GM12878 (cell line): ENCODE results near the gene EBF3. TPM values are rescaled to one million over a fixed set of nuclear protein-coding genes. Genes with fewer than 3 reads are reported as not detected.

Experiments
- ATAC-seq: fragments of 200-7000 bp; cut with Tn5 transposase; 3 replicates; pipeline ENCODE4 v1.9.1; 2020; ENCODE audit warnings: mild to moderate bottlenecking, moderate library complexity
- BruUV-seq: library from RNA; stranded (reverse); fragments of 400-500 nt; replicated peaks from 2 replicates; lab custom pipeline; 2021; lab: Mats Ljungman, UMichigan
- CTCF ChIA-PET: fragments of 300-600 bp; sonication (Branson Sonifier 250); formaldehyde crosslinking; extraction: SDS; loops from one replicate; lab custom pipeline; 2021; ENCODE audit warnings: inconsistent platforms; lab: Yijun Ruan, JAX
- POLR2A ChIA-PET: fragments of 350-600 bp; formaldehyde crosslinking; extraction: SDS; loops from one replicate; lab custom pipeline; 2021; ENCODE audit warnings: inconsistent platforms; lab: Charles Lee
- RAD21 ChIA-PET: fragments of 300-600 bp; sonication (Branson Sonifier 250); formaldehyde crosslinking; loops from one replicate; lab custom pipeline; 2023; ENCODE audit warnings: antibody characterized with exemption; ENCODE audit not compliant: unreplicated experiment; lab: Charles Lee
- SMC1A ChIA-PET: fragments of 300-600 bp; sonication (Branson Sonifier 250); formaldehyde crosslinking; loops from one replicate; lab custom pipeline; 2023; ENCODE audit not compliant: unreplicated experiment, uncharacterized antibody; lab: Charles Lee
- DNase-seq: peaks from one replicate; pipeline ENCODE4 v3.0.0-alpha.2; 2011; ENCODE audit warnings: low read depth, low spot score
- FAIRE-seq: peaks from 3 replicates; lab custom pipeline; 2011; peaks lifted over from hg19 to GRCh38; lab: Jason Lieb, UNC
- H2AFZ ChIP-seq: 2 replicates; pipeline ENCODE4 v1.6.0; 2011; ENCODE audit warnings: low read depth, low read length, control low read depth; ENCODE audit not compliant: control insufficient read depth
- H3K27ac ChIP-seq: 2 replicates; pipeline ENCODE4 v1.5.1; 2011; ENCODE audit warnings: control low read depth; ENCODE audit not compliant: control insufficient read depth, insufficient read depth
- H3K27me3 ChIP-seq, 2 experiments: replicated peaks in 1 of 2; 2 replicates each; pipeline versions ENCODE4 v1.6.0 to v1.6.1; 2011; ENCODE audit warnings: low read length in 1 of 2; ENCODE audit not compliant: control insufficient read depth in 2 of 2, insufficient read depth in 2 of 2
- H3K36me3 ChIP-seq, 2 experiments: 2 replicates each; pipeline ENCODE4 v1.5.1; 2011; ENCODE audit warnings: low read length in 1 of 2; ENCODE audit not compliant: control insufficient read depth in 2 of 2, insufficient read depth in 2 of 2
- H3K4me1 ChIP-seq: 2 replicates; pipeline ENCODE4 v1.6.1; 2011; ENCODE audit warnings: mild to moderate bottlenecking, low read length, moderate library complexity, mixed read lengths; ENCODE audit not compliant: control insufficient read depth, insufficient read depth
- H3K4me2 ChIP-seq: 2 replicates; pipeline ENCODE4 v1.6.0; 2011; ENCODE audit warnings: control low read depth; ENCODE audit not compliant: control insufficient read depth, insufficient read depth
- H3K4me3 ChIP-seq: fragments of 200-600 bp; sonication (generic); 2 replicates; pipeline ENCODE4 v1.5.1; 2016
- H3K79me2 ChIP-seq: 2 replicates; pipeline ENCODE4 v1.6.0; 2011; ENCODE audit warnings: low read length; ENCODE audit not compliant: control insufficient read depth, insufficient read depth
- H3K9ac ChIP-seq: 2 replicates; pipeline ENCODE4 v1.8.0; 2011; ENCODE audit warnings: low read length, control low read depth, mixed read lengths; ENCODE audit not compliant: control insufficient read depth, insufficient read depth
- H3K9me3 ChIP-seq: replicated peaks from 3 replicates; pipeline ENCODE4 v1.5.1; 2011; ENCODE audit warnings: mild to moderate bottlenecking, low read length; ENCODE audit not compliant: control insufficient read depth, insufficient read depth
- H4K20me1 ChIP-seq: 2 replicates; pipeline ENCODE4 v1.6.0; 2011; ENCODE audit not compliant: control insufficient read depth, insufficient read depth
- CHD1 ChIP-seq: IDR thresholded peaks from 2 replicates; pipeline ENCODE4 v1.6.1; 2012; ENCODE audit warnings: low read depth, low read length, improper control_type of control experiment
- FOS ChIP-seq: IDR thresholded peaks from 3 replicates; pipeline ENCODE4 v1.6.1; 2011; ENCODE audit warnings: borderline replicate concordance; ENCODE audit not compliant: insufficient read length; ENCODE audit errors: extremely low read depth
- FOXM1 ChIP-seq: IDR thresholded peaks from 2 replicates; pipeline ENCODE4 v1.6.1; 2012; ENCODE audit warnings: low read depth, mild to moderate bottlenecking, inconsistent platforms, low read length, moderate library complexity
- MYB ChIP-seq: fragments of 150-350 bp; IDR thresholded peaks from 2 replicates; pipeline ENCODE4 v1.6.1; 2014; ENCODE audit warnings: mild to moderate bottlenecking, low read depth, low read length, borderline replicate concordance
- NFIC ChIP-seq: IDR thresholded peaks from 2 replicates; pipeline ENCODE4 v1.6.1; 2012; ENCODE audit warnings: low read depth, mild to moderate bottlenecking, inconsistent platforms, low read length, moderate library complexity
- NFYA ChIP-seq: IDR thresholded peaks from 2 replicates; pipeline ENCODE4 v1.6.1; 2011; ENCODE audit warnings: low read depth, mild to moderate bottlenecking, low read length, improper control_type of control experiment, borderline replicate concordance
- NFYB ChIP-seq: IDR thresholded peaks from 2 replicates; pipeline ENCODE4 v1.6.1; 2011; ENCODE audit warnings: low read depth, mild to moderate bottlenecking, low read length, improper control_type of control experiment, moderate library complexity; ENCODE audit not compliant: insufficient read depth
- NR2F1 ChIP-seq: fragments of 450-650 bp; conservative IDR thresholded peaks from 2 replicates; pipeline ENCODE4 v1.6.1; 2017; ENCODE audit warnings: mild to moderate bottlenecking
- POLR2AphosphoS5 ChIP-seq: IDR thresholded peaks from 2 replicates; pipeline ENCODE4 v1.6.1; 2011; ENCODE audit warnings: mild to moderate bottlenecking, low read length, inconsistent platforms
- REST ChIP-seq: IDR thresholded peaks from 2 replicates; pipeline ENCODE4 v1.6.1; 2012; ENCODE audit warnings: mild to moderate bottlenecking, low read depth, low read length
- SMARCA5 ChIP-seq: fragments of 450-650 bp; IDR thresholded peaks from 2 replicates; pipeline ENCODE4 v1.6.1; 2017; ENCODE audit warnings: mild to moderate bottlenecking
- STAT3 ChIP-seq: IDR thresholded peaks from 2 replicates; pipeline ENCODE4 v1.6.1; 2011; ENCODE audit warnings: low read depth, low read length, improper control_type of control experiment
- ZNF622 ChIP-seq: fragments of 450-650 bp; IDR thresholded peaks from 2 replicates; pipeline ENCODE4 v1.6.1; 2017; ENCODE audit warnings: mild to moderate bottlenecking, inconsistent platforms
- ZZZ3 ChIP-seq: IDR thresholded peaks from 2 replicates; pipeline ENCODE4 v1.6.1; 2011; ENCODE audit warnings: low read depth; ENCODE audit not compliant: control insufficient read depth, insufficient read length
- WGBS: methylation state at CpG from one replicate; pipeline ENCODE4 v1.1.6; 2016; ENCODE audit warnings: low lambda C conversion rate; ENCODE audit not compliant: insufficient replicate concordance, insufficient coverage; ENCODE audit errors: missing lambda C conversion rate; 5-methylcytosine and 5-hydroxymethylcytosine counted together
- in situ Hi-C: fragments of 300-500 bp; cut with MboI; formaldehyde crosslinking; loops from 9 replicates; pipeline ENCODE4 v1.14.3; 2018; ENCODE audit warnings: mixed read lengths
- intact Hi-C: fragments of 100-400 bp; cut with micrococcal nuclease; formaldehyde crosslinking; loops from one replicate; pipeline ENCODE4 v1.14.2; 2022; ENCODE audit not compliant: unreplicated experiment
- polyA plus RNA-seq, 11 experiments: library from polyadenylated mRNA; depleted of rRNA in 4 of 11; unstranded in 6 of 11; stranded (reverse) in 5 of 11; fragments of >200 nt; fragmentation: Nextera tagmentation in 4 of 11; fragmentation: Illumina TruSeq in 1 of 11; extraction: Ambion mirVana in 4 of 11; extraction: Trizol in 1 of 11; gene quantifications; 1 replicate in 1 of 11; 2 replicates in 10 of 11; pipeline versions ENCODE4 v1.2.1 to v1.2.3, GENCODE V29; 2011 to 2016; ENCODE audit warnings: inconsistent platforms in 2 of 11, missing spikeins in 2 of 11, low read depth in 1 of 11
- total RNA-seq, 4 experiments: library from RNA; depleted of rRNA in 3 of 4; stranded (reverse); fragments of >200 nt in 3 of 4; fragmentation: Illumina TruSeq in 1 of 4; extraction: Trizol in 1 of 4; gene quantifications; 2 replicates each; pipeline versions ENCODE4 v1.2.1 to v1.2.3, GENCODE V29; 2013 to 2021

The EBF3 gene
- total and polyA plus RNA-seq, 10 of the 15 experiments (the other 5 are each of a cell fraction or from before 2014, with no cell fraction given) = not detected

GRCh38 chr10:129833468-129833950, 130.6 kb downstream of the EBF3 start:
- CTCF ChIA-PET = interaction anchor here (1.1 kb wide), 1 partner anchor 745 kb away, joined by 3 read pairs; no protein-coding TSS in a partner anchor
- intact Hi-C loops = no loop called here
- no peak overlapping the region for H3K4me3 ChIP-seq

GRCh38 chr10:129832573-129833467, 131.3 kb downstream of the EBF3 start:
- Histone ChIP-seq H3K9me3 (no peaks in the 10 kb centered on the region), H3K27me3 (no peaks in the 10 kb centered on the region), H4K20me1 (no peaks in the 10 kb centered on the region), H3K4me2 (no peak overlapping the region), H3K27ac (no peak overlapping the region), H3K4me3 (no peak overlapping the region), H3K9ac (no peak overlapping the region), H3K36me3 (no peaks in the 10 kb centered on the region), H3K79me2 (no peaks in the 10 kb centered on the region), H3K4me1 (no peaks in the 10 kb centered on the region), H2AFZ (no peak overlapping the region)
- ATAC-seq (no peak), FAIRE-seq (no peak), DNase-seq (no peak)
- ChIA-PET RAD21 (no interaction called here), CTCF (interaction anchor here (1.1 kb wide), 1 partner anchor 744 kb away, joined by 3 read pairs; no protein-coding TSS in a partner anchor), POLR2A (no interaction called here), SMC1A (no interaction called here)
- intact Hi-C loops = no loop called here
- in situ Hi-C loops = no loop called here
- BruUV-seq = no TSS peak
- 44% methylated on average over 22 of the region's 22 CpGs for WGBS
- TF ChIP-seq CHD1 = no peak
- no peak for TF ChIP-seq MYB
- TF ChIP-seq FOS = no peak
- no peak for TF ChIP-seq POLR2AphosphoS5
- no peak for TF ChIP-seq ZNF622
- no peak for TF ChIP-seq NFYA
- TF ChIP-seq SMARCA5 = no peak
- no peak for TF ChIP-seq NFIC
- no peak for TF ChIP-seq NFYB
- TF ChIP-seq NR2F1 = no peak
- no peak for TF ChIP-seq REST

More at GRCh38 chr10:129833468-129833950, 130.6 kb downstream of the EBF3 start:
- H3K4me2 ChIP-seq = no peak overlapping the region
- ChIA-PET SMC1A (no interaction called here), POLR2A (no interaction called here), RAD21 (no interaction called here)
- in situ Hi-C loops = no loop called here
- TF ChIP-seq ZZZ3 (no peak), STAT3 (no peak), FOXM1 (no peak)
- H3K79me2 ChIP-seq = no peaks in the 10 kb centered on the region
- no peaks in the 10 kb centered on the region for H3K9me3 ChIP-seq
- DNase-seq = no peak
- no TSS peak for BruUV-seq
- 94% methylated on average over 12 of the region's 12 CpGs for WGBS
- H3K4me1 ChIP-seq = no peaks in the 10 kb centered on the region
- H2AFZ ChIP-seq = no peak overlapping the region
- no peaks in the 10 kb centered on the region for H4K20me1 ChIP-seq
- no peak overlapping the region for H3K9ac ChIP-seq
- H3K36me3 ChIP-seq = no peaks in the 10 kb centered on the region
- no peak for FAIRE-seq
- H3K27me3 ChIP-seq = no peaks in the 10 kb centered on the region
- no peak overlapping the region for H3K27ac ChIP-seq
- ATAC-seq = no peak
